K562 (cell line): ENCODE results near the gene BRF1. TPM values are rescaled to one million over a fixed set of nuclear protein-coding genes. Genes with fewer than 3 reads are reported as not detected.

Experiments used
- BMI1 ChIP-seq: fragments of 150-350 bp; IDR thresholded peaks from 2 replicates; pipeline ENCODE4 v1.6.1; 2014; ENCODE audit warnings: low read length
- FOXP1 ChIP-seq: sonication (generic); formaldehyde crosslinking; IDR thresholded peaks from 2 replicates; pipeline ENCODE4 v1.8.0; 2022; ENCODE audit warnings: mild to moderate bottlenecking, missing genetic modification reagents
- HNRNPH1 ChIP-seq: fragments of 200-400 bp; formaldehyde crosslinking; optimal IDR thresholded peaks from 2 replicates; pipeline ENCODE3; 2017; ENCODE audit warnings: low read depth, mild to moderate bottlenecking, low read length, moderate library complexity
- IRF2 ChIP-seq: sonication (generic); formaldehyde crosslinking; IDR thresholded peaks from 2 replicates; pipeline ENCODE4 v1.8.1; 2022; ENCODE audit warnings: mild to moderate bottlenecking, missing genetic modification reagents
- MAFK ChIP-seq: IDR thresholded peaks from 2 replicates; pipeline ENCODE4 v1.6.1; 2011; ENCODE audit warnings: low read length, improper control_type of control experiment
- MECOM ChIP-seq: fragments of 250-450 bp; sonication (Bioruptor Pico); IDR thresholded peaks from 2 replicates; pipeline ENCODE4 v1.8.0; 2022; ENCODE audit warnings: inconsistent platforms
- MTF1 ChIP-seq: fragments of 250-450 bp; sonication (Bioruptor Pico); IDR thresholded peaks from 2 replicates; pipeline ENCODE4 v1.9.0; 2021; ENCODE audit warnings: moderate library complexity, mild to moderate bottlenecking, inconsistent platforms, borderline replicate concordance
- NEUROD1 ChIP-seq: fragments of 150-350 bp; IDR thresholded peaks from 2 replicates; pipeline ENCODE4 v1.6.1; 2014; ENCODE audit warnings: borderline replicate concordance, low read length, low read depth; ENCODE audit not compliant: partially characterized antibody
- PHB2 ChIP-seq: fragments of 450-650 bp; IDR thresholded peaks from 2 replicates; pipeline ENCODE4 v1.6.1; 2017; ENCODE audit warnings: low read depth
- POLR2AphosphoS2 ChIP-seq: IDR thresholded peaks from 2 replicates; pipeline ENCODE4 v1.6.1; 2012; ENCODE audit warnings: low read length, improper control_type of control experiment
- polyA plus RNA-seq, 8 experiments: library from polyadenylated mRNA; depleted of rRNA in 4 of 8; stranded (reverse) in 5 of 8; unstranded in 3 of 8; fragments of >200 nt; fragmentation: Nextera tagmentation in 2 of 8; fragmentation: Illumina TruSeq in 1 of 8; extraction: Ambion mirVana in 2 of 8; extraction: Trizol in 1 of 8; gene quantifications; 2 replicates each; pipeline versions ENCODE4 v1.2.1 to v1.2.3, GENCODE V29; 2011 to 2014; ENCODE audit warnings: inconsistent platforms in 1 of 8, missing spikeins in 1 of 8
- total RNA-seq, 7 experiments: library from RNA; depleted of rRNA in 6 of 7; stranded (reverse); fragments of >200 nt in 6 of 7; fragmentation: Illumina TruSeq in 2 of 7; extraction: Trizol in 2 of 7; gene quantifications; 2 replicates each; pipeline versions ENCODE4 v1.2.1 to v1.2.3, GENCODE V29; 2011 to 2021; ENCODE audit warnings: low replicate concordance in 1 of 7
- TF ChIP-seq, protein P1 (sequence below): fragments of 200-600 bp; sonication (generic); IDR thresholded peaks from one replicate; pipeline ENCODE4 v1.6.1; 2012; ENCODE audit warnings: mild to moderate bottlenecking, low read depth, low read length, inconsistent platforms
- TF ChIP-seq, protein P2 (sequence below): fragments of 450-650 bp; IDR thresholded peaks from 2 replicates; pipeline ENCODE4 v1.6.1; 2016; ENCODE audit warnings: missing biosample characterization, missing genetic modification characterization

The BRF1 gene
- total and polyA plus RNA-seq, 9 of the 15 experiments (the other 6 are each of a cell fraction or from before 2014, with no cell fraction given) = 0.14 to 24.6 (median 8.2) TPM

GRCh38 chr14:105200641-105201040, 100.2 kb downstream of the BRF1 start (continued):
- TF ChIP-seq, protein P1, sequence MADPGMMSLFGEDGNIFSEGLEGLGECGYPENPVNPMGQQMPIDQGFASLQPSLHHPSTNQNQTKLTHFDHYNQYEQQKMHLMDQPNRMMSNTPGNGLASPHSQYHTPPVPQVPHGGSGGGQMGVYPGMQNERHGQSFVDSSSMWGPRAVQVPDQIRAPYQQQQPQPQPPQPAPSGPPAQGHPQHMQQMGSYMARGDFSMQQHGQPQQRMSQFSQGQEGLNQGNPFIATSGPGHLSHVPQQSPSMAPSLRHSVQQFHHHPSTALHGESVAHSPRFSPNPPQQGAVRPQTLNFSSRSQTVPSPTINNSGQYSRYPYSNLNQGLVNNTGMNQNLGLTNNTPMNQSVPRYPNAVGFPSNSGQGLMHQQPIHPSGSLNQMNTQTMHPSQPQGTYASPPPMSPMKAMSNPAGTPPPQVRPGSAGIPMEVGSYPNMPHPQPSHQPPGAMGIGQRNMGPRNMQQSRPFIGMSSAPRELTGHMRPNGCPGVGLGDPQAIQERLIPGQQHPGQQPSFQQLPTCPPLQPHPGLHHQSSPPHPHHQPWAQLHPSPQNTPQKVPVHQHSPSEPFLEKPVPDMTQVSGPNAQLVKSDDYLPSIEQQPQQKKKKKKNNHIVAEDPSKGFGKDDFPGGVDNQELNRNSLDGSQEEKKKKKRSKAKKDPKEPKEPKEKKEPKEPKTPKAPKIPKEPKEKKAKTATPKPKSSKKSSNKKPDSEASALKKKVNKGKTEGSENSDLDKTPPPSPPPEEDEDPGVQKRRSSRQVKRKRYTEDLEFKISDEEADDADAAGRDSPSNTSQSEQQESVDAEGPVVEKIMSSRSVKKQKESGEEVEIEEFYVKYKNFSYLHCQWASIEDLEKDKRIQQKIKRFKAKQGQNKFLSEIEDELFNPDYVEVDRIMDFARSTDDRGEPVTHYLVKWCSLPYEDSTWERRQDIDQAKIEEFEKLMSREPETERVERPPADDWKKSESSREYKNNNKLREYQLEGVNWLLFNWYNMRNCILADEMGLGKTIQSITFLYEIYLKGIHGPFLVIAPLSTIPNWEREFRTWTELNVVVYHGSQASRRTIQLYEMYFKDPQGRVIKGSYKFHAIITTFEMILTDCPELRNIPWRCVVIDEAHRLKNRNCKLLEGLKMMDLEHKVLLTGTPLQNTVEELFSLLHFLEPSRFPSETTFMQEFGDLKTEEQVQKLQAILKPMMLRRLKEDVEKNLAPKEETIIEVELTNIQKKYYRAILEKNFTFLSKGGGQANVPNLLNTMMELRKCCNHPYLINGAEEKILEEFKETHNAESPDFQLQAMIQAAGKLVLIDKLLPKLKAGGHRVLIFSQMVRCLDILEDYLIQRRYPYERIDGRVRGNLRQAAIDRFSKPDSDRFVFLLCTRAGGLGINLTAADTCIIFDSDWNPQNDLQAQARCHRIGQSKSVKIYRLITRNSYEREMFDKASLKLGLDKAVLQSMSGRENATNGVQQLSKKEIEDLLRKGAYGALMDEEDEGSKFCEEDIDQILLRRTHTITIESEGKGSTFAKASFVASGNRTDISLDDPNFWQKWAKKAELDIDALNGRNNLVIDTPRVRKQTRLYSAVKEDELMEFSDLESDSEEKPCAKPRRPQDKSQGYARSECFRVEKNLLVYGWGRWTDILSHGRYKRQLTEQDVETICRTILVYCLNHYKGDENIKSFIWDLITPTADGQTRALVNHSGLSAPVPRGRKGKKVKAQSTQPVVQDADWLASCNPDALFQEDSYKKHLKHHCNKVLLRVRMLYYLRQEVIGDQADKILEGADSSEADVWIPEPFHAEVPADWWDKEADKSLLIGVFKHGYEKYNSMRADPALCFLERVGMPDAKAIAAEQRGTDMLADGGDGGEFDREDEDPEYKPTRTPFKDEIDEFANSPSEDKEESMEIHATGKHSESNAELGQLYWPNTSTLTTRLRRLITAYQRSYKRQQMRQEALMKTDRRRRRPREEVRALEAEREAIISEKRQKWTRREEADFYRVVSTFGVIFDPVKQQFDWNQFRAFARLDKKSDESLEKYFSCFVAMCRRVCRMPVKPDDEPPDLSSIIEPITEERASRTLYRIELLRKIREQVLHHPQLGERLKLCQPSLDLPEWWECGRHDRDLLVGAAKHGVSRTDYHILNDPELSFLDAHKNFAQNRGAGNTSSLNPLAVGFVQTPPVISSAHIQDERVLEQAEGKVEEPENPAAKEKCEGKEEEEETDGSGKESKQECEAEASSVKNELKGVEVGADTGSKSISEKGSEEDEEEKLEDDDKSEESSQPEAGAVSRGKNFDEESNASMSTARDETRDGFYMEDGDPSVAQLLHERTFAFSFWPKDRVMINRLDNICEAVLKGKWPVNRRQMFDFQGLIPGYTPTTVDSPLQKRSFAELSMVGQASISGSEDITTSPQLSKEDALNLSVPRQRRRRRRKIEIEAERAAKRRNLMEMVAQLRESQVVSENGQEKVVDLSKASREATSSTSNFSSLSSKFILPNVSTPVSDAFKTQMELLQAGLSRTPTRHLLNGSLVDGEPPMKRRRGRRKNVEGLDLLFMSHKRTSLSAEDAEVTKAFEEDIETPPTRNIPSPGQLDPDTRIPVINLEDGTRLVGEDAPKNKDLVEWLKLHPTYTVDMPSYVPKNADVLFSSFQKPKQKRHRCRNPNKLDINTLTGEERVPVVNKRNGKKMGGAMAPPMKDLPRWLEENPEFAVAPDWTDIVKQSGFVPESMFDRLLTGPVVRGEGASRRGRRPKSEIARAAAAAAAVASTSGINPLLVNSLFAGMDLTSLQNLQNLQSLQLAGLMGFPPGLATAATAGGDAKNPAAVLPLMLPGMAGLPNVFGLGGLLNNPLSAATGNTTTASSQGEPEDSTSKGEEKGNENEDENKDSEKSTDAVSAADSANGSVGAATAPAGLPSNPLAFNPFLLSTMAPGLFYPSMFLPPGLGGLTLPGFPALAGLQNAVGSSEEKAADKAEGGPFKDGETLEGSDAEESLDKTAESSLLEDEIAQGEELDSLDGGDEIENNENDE = no peak
- TF ChIP-seq IRF2 (no peak), MECOM (no peak), PHB2 (no peak), FOXP1 (no peak), NEUROD1 (no peak), MAFK (no peak), BMI1 (no peak), POLR2AphosphoS2 (no peak), MTF1 (no peak), HNRNPH1 (no peak)
- TF ChIP-seq, protein P2, sequence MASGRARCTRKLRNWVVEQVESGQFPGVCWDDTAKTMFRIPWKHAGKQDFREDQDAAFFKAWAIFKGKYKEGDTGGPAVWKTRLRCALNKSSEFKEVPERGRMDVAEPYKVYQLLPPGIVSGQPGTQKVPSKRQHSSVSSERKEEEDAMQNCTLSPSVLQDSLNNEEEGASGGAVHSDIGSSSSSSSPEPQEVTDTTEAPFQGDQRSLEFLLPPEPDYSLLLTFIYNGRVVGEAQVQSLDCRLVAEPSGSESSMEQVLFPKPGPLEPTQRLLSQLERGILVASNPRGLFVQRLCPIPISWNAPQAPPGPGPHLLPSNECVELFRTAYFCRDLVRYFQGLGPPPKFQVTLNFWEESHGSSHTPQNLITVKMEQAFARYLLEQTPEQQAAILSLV (tag) = no peak
